ENCODE data around the gene ANKRD33B. TPM values are rescaled to one million over a fixed set of nuclear protein-coding genes. Genes with fewer than 3 reads are reported as not detected.

The ANKRD33B gene
- total RNA-seq, 4 donors from 2014 or later: 21.3 to 34.9 (median 30.5) TPM

GRCh38 chr5:10595672-10596309, 31.9 kb downstream of the ANKRD33B start:
- H3K4me3 ChIP-seq: peak overlapping the region in 3 of 4 donors; percentile 1 to 28 (median 9)
- TF ChIP-seq CTCF (IDR thresholded peaks at IDR 0.05) (no peak), EP300 (IDR thresholded peaks at IDR 0.05) (peak; percentile 55 to 86)
- H3K4me1 ChIP-seq: peaks cover 0 to 68% (median 23%) of the 10 kb centered on the region in 4 donors
- peak overlapping the region; percentile 69 to 88 (median 82) for H3K27ac ChIP-seq
- DNase-seq (ENCODE audit: low spot score in 2 of 2): peak in 1 of 2 donors; percentile 60
- H3K9me3 ChIP-seq: no peaks in the 10 kb centered on the region
- no peaks in the 10 kb centered on the region for H3K36me3 ChIP-seq
- H3K27me3 ChIP-seq: no peaks in the 10 kb centered on the region
- WGBS, 2 donors: 26 to 31% methylated on average over 8 of the region's 8 CpGs

GRCh38 chr5:10596310-10596703, 32.4 kb downstream of the ANKRD33B start:
- no peak for DNase-seq (ENCODE audit: low spot score in 2 of 2)
- H3K27ac ChIP-seq: peak overlapping the region; percentile 42 to 88 (median 70)
- peak overlapping the region in 1 of 4 donors; percentile 1 for H3K4me3 ChIP-seq

GRCh38 chr5:10596886-10597451, 33.1 kb downstream of the ANKRD33B start:
- TF ChIP-seq POLR2A (IDR thresholded peaks at IDR 0.05) (no peak), EP300 (IDR thresholded peaks at IDR 0.05) (no peak), CTCF (IDR thresholded peaks at IDR 0.05) (no peak)
- Histone ChIP-seq H3K36me3 (no peaks in the 10 kb centered on the region), H3K4me3 (no peak overlapping the region), H3K9me3 (no peaks in the 10 kb centered on the region), H3K27ac (peak overlapping the region in 2 of 4 donors; percentile 86 to 88), H3K4me1 (peaks cover 0 to 68% (median 27%) of the 10 kb centered on the region in 4 donors), H3K27me3 (no peaks in the 10 kb centered on the region)
- 86 to 94% methylated on average over 1 of the region's 1 CpG for WGBS, 2 donors
- no peak for DNase-seq (ENCODE audit: low spot score in 2 of 2)

More at GRCh38 chr5:10596310-10596703, 32.4 kb downstream of the ANKRD33B start:
- no peaks in the 10 kb centered on the region for H3K9me3 ChIP-seq
- peaks cover 0 to 68% (median 23%) of the 10 kb centered on the region in 4 donors for H3K4me1 ChIP-seq
- no peaks in the 10 kb centered on the region for H3K27me3 ChIP-seq
- no peak for TF ChIP-seq POLR2A (IDR thresholded peaks at IDR 0.05)
- TF ChIP-seq EP300 (IDR thresholded peaks at IDR 0.05): no peak
- no peak for TF ChIP-seq CTCF (IDR thresholded peaks at IDR 0.05)
- 88% methylated on average over 3 of the region's 3 CpGs for WGBS, 2 donors
- no peaks in the 10 kb centered on the region for H3K36me3 ChIP-seq

- no peaks in the 10 kb centered on the region for H3K9me3 ChIP-seq
Observed at GRCh38 chr5:10599113-10599512, 35.2 kb downstream of the ANKRD33B start.

GRCh38 chr5:10599862-10600284, 36.0 kb downstream of the ANKRD33B start:
- Histone ChIP-seq H3K4me1 (peaks cover 0 to 58% (median 29%) of the 10 kb centered on the region in 4 donors), H3K27me3 (no peaks in the 10 kb centered on the region), H3K9me3 (no peaks in the 10 kb centered on the region), H3K27ac (peak overlapping the region in 1 of 4 donors; percentile 96), H3K36me3 (no peaks in the 10 kb centered on the region), H3K4me3 (no peak overlapping the region)
- TF ChIP-seq POLR2A (IDR thresholded peaks at IDR 0.05) (no peak), CTCF (IDR thresholded peaks at IDR 0.05) (no peak), EP300 (IDR thresholded peaks at IDR 0.05) (no peak)
- DNase-seq (ENCODE audit: low spot score in 2 of 2): no peak

More at GRCh38 chr5:10599113-10599512, 35.2 kb downstream of the ANKRD33B start:
- Histone ChIP-seq H3K27ac (peak overlapping the region in 1 of 4 donors; percentile 96), H3K36me3 (no peaks in the 10 kb centered on the region), H3K4me1 (peaks cover 0 to 65% (median 32%) of the 10 kb centered on the region in 4 donors), H3K27me3 (no peaks in the 10 kb centered on the region), H3K4me3 (no peak overlapping the region)
- TF ChIP-seq POLR2A (IDR thresholded peaks at IDR 0.05): no peak
- no peak for DNase-seq (ENCODE audit: low spot score in 2 of 2)
- WGBS, 2 donors: 59 to 100% methylated on average over 1 of the region's 1 CpG

All from tibial nerve (tissue), 4 donors.